Esophagus squamous epithelium (tissue), 5 donors: ENCODE measurements around the gene IGFL2. TPM values are rescaled to one million over a fixed set of nuclear protein-coding genes. Genes with fewer than 3 reads are reported as not detected.

Source experiments
- DNase-seq: peaks from one replicate; lab custom pipeline; 2025; lab: John Stamatoyannopoulos, UW
- H3K27ac ChIP-seq, 4 donors: fragments of 200-600 bp; sonication (generic); one replicate each; pipeline ENCODE4 v1.5.1; 2016 to 2019; ENCODE audit warnings: mild to moderate bottlenecking in 1 of 4
- H3K27me3 ChIP-seq, 4 donors: fragments of 200-600 bp; sonication (generic); 1 replicate in 3 of 4; 2 replicates in 1 of 4; pipeline versions ENCODE4 v1.5.1 to v1.6.0; 2017 to 2021; ENCODE audit warnings: antibody characterized with exemption in 1 of 4
- H3K36me3 ChIP-seq, 3 donors: fragments of 200-600 bp; sonication (generic); one replicate each; pipeline ENCODE4 v1.5.1; 2016 to 2019
- H3K4me1 ChIP-seq, 3 donors: fragments of 200-600 bp; sonication (generic); one replicate each; pipeline ENCODE4 v1.5.1; 2017 to 2019
- H3K4me3 ChIP-seq, 4 donors: fragments of 200-600 bp; sonication (generic); 1 replicate in 3 of 4; 2 replicates in 1 of 4; pipeline ENCODE4 v1.5.1; 2016 to 2019; ENCODE audit warnings: mild to moderate bottlenecking in 2 of 4, moderate library complexity in 1 of 4
- H3K9me3 ChIP-seq, 3 donors: fragments of 200-600 bp; sonication (generic); one replicate each; pipeline ENCODE4 v1.5.1; 2016 to 2019
- CTCF ChIP-seq, 6 experiments: fragments of 450-650 bp in 4 of 6; fragments of 200-600 bp in 2 of 6; sonication (generic) in 2 of 6; IDR thresholded peaks; one replicate each; pipeline ENCODE4 v1.5.1; 2016 to 2019; ENCODE audit warnings: antibody characterized with exemption in 6 of 6, mild to moderate bottlenecking in 4 of 6, moderate library complexity in 4 of 6
- POLR2A ChIP-seq, 4 donors: fragments of 450-650 bp; IDR thresholded peaks; one replicate each; pipeline ENCODE4 v1.6.1; 2017; ENCODE audit warnings: antibody characterized with exemption in 4 of 4, mild to moderate bottlenecking in 4 of 4, moderate library complexity in 3 of 4
- WGBS, 2 donors: methylation state at CpG; one replicate each; pipeline ENCODE4 v1.1.5; 2018; 5-methylcytosine and 5-hydroxymethylcytosine counted together
- intact Hi-C: fragments of 100-400 bp; cut with DNase I; formaldehyde crosslinking; loops from one replicate; pipeline ENCODE4 v1.15.0; 2022
- total RNA-seq, 4 donors: library from RNA; depleted of rRNA; stranded (reverse); fragments of >200 nt; gene quantifications; one replicate each; pipeline ENCODE4 v1.1.0, GENCODE V29; 2016
- donor health status: DM: yes; HTN: yes; CAD: no.

IGFL2 gene
- total RNA-seq, 4 donors from 2014 or later, result not detected

GRCh38 chr19:46202872-46203860 lies 55.1 kb downstream of the IGFL2 start:
- Histone ChIP-seq H3K4me1 (peaks cover 0 to 83% (median 22%) of the 10 kb centered on the region in 3 donors), H3K9me3 (no peaks in the 10 kb centered on the region), H3K4me3 (peak overlapping the region in 1 of 4 donors; percentile 20), H3K36me3 (no peaks in the 10 kb centered on the region), H3K27me3 (peaks cover 0 to 5% (median 0%) of the 10 kb centered on the region in 4 donors), H3K27ac (peak overlapping the region in 3 of 4 donors; percentile 53 to 82 (median 53))
- TF ChIP-seq POLR2A (IDR thresholded peaks at IDR 0.05), result no peak
- TF ChIP-seq CTCF (IDR thresholded peaks at IDR 0.05), result no peak
- WGBS, 2 donors, result 72 to 74% methylated on average over 7 to 8 of the region's 8 CpGs
- DNase-seq, result no peak
- intact Hi-C loops, result no loop called here

- no peak for DNase-seq
- Histone ChIP-seq H3K27ac (peak overlapping the region in 1 of 4 donors; percentile 82), H3K9me3 (no peaks in the 10 kb centered on the region), H3K4me3 (no peak overlapping the region), H3K27me3 (peaks cover 0 to 6% (median 0%) of the 10 kb centered on the region in 4 donors), H3K4me1 (peaks cover 0 to 83% (median 18%) of the 10 kb centered on the region in 3 donors), H3K36me3 (no peaks in the 10 kb centered on the region)
- TF ChIP-seq CTCF (IDR thresholded peaks at IDR 0.05) (no peak), POLR2A (IDR thresholded peaks at IDR 0.05) (no peak)
- WGBS, 2 donors, result 40% methylated on average over 1 of the region's 5 CpGs; no CpG with 5 or more reads in 1 of the 2 donors
- intact Hi-C loops, result no loop called here
Observed at GRCh38 chr19:46204008-46204407, 56.0 kb downstream of the IGFL2 start.

- no peak overlapping the region for H3K4me3 ChIP-seq
- 60 to 62% methylated on average over 6 of the region's 6 CpGs for WGBS, 2 donors
- intact Hi-C loops, result no loop called here
- peak overlapping the region; percentile 38 to 82 (median 42) for H3K27ac ChIP-seq
- H3K4me1 ChIP-seq, result peaks cover 5 to 88% (median 24%) of the 10 kb centered on the region in 3 donors
- TF ChIP-seq CTCF (IDR thresholded peaks at IDR 0.05) (no peak), POLR2A (IDR thresholded peaks at IDR 0.05) (no peak)
- H3K36me3 ChIP-seq, result no peaks in the 10 kb centered on the region
- no peaks in the 10 kb centered on the region for H3K9me3 ChIP-seq
- peaks cover 0 to 6% (median 0%) of the 10 kb centered on the region in 4 donors for H3K27me3 ChIP-seq
- no peak for DNase-seq
Observed at GRCh38 chr19:46205183-46205984, 57.3 kb downstream of the IGFL2 start.

- peaks cover 12 to 89% (median 32%) of the 10 kb centered on the region in 3 donors for H3K4me1 ChIP-seq
- peak overlapping the region; percentile 58 to 82 (median 68) for H3K27ac ChIP-seq
- H3K36me3 ChIP-seq, result no peaks in the 10 kb centered on the region
- 36 to 46% methylated on average over 2 to 4 of the region's 5 CpGs for WGBS, 2 donors
- peaks cover 0 to 6% (median 0%) of the 10 kb centered on the region in 4 donors for H3K27me3 ChIP-seq
- no peak for DNase-seq
- H3K4me3 ChIP-seq, result no peak overlapping the region
- H3K9me3 ChIP-seq, result no peaks in the 10 kb centered on the region
- intact Hi-C loops, result no loop called here
- TF ChIP-seq POLR2A (IDR thresholded peaks at IDR 0.05) (no peak), CTCF (IDR thresholded peaks at IDR 0.05) (no peak)
Observed at GRCh38 chr19:46206176-46206575, 58.1 kb downstream of the IGFL2 start.
